Vagina (tissue), 2 donors: ENCODE results near the gene ROPN1L. TPM values are rescaled to one million over a fixed set of nuclear protein-coding genes. Genes with fewer than 3 reads are reported as not detected.

Experiments used
- DNase-seq, 2 donors: peaks; one replicate each; pipeline ENCODE4 v3.0.0-alpha.2; 2017; ENCODE audit errors: extremely low spot score in 2 of 2
- H3K27ac ChIP-seq: fragments of 200-600 bp; sonication (generic); one replicate; pipeline ENCODE4 v1.5.1; 2019
- H3K27me3 ChIP-seq: fragments of 200-600 bp; sonication (generic); one replicate; pipeline ENCODE4 v1.5.1; 2019
- H3K36me3 ChIP-seq, 2 donors: fragments of 200-600 bp; sonication (generic); one replicate each; pipeline ENCODE4 v1.5.1; 2017 to 2019
- H3K4me1 ChIP-seq: fragments of 200-600 bp; sonication (generic); one replicate; pipeline ENCODE4 v1.5.1; 2019
- H3K4me3 ChIP-seq, 2 donors: fragments of 200-600 bp; sonication (generic); 1 replicate in 1 of 2; 2 replicates in 1 of 2; pipeline ENCODE4 v1.5.1; 2016 to 2019
- H3K9me3 ChIP-seq: fragments of 200-600 bp; sonication (generic); one replicate; pipeline ENCODE4 v1.5.1; 2019
- CTCF ChIP-seq, 3 experiments: fragments of 450-650 bp in 2 of 3; fragments of 200-600 bp in 1 of 3; sonication (generic) in 1 of 3; IDR thresholded peaks; one replicate each; pipeline ENCODE4 v1.5.1; 2017 to 2019; ENCODE audit warnings: antibody characterized with exemption in 3 of 3, mild to moderate bottlenecking in 2 of 3, moderate library complexity in 2 of 3
- POLR2A ChIP-seq, 2 donors: fragments of 450-650 bp; IDR thresholded peaks; one replicate each; pipeline ENCODE4 v1.6.1; 2017; ENCODE audit warnings: antibody characterized with exemption in 2 of 2, mild to moderate bottlenecking in 2 of 2, moderate library complexity in 2 of 2
- POLR2AphosphoS5 ChIP-seq, 2 donors: sonication (generic); formaldehyde crosslinking; IDR thresholded peaks; one replicate each; pipeline ENCODE4 v1.9.0; 2017; ENCODE audit warnings: antibody characterized with exemption in 2 of 2, mild to moderate bottlenecking in 2 of 2, low read depth in 1 of 2; ENCODE audit not compliant: insufficient read depth in 1 of 2
- intact Hi-C: fragments of 100-400 bp; cut with DNase I; formaldehyde crosslinking; loops from one replicate; pipeline ENCODE4 v1.15.1; 2023
- total RNA-seq: library from RNA; depleted of rRNA; stranded (reverse); fragments of >200 nt; gene quantifications from one replicate; pipeline ENCODE4 v1.2.3, GENCODE V29; 2016

The ROPN1L gene
- total RNA-seq, 1 donor from 2014 or later: 4.2 TPM

GRCh38 chr5:10420468-10420867, 21.2 kb upstream of the ROPN1L start:
- H3K9me3 ChIP-seq: no peaks in the 10 kb centered on the region
- DNase-seq: no peak
- H3K4me1 ChIP-seq: no peaks in the 10 kb centered on the region
- no peak overlapping the region for H3K4me3 ChIP-seq
- no peak for TF ChIP-seq POLR2A (IDR thresholded peaks at IDR 0.05)
- TF ChIP-seq POLR2AphosphoS5 (IDR thresholded peaks at IDR 0.05; ENCODE audit: insufficient read depth in 1 of 2, low read depth in 1 of 2): no peak
- TF ChIP-seq CTCF (IDR thresholded peaks at IDR 0.05): no peak
- peaks cover 0 to 79% of the 10 kb centered on the region in 2 donors for H3K36me3 ChIP-seq
- H3K27me3 ChIP-seq: no peaks in the 10 kb centered on the region
- no peak overlapping the region for H3K27ac ChIP-seq
- intact Hi-C loops: no loop called here

GRCh38 chr5:10420932-10421331, 20.7 kb upstream of the ROPN1L start:
- DNase-seq: no peak
- Histone ChIP-seq H3K27me3 (no peaks in the 10 kb centered on the region), H3K4me1 (no peaks in the 10 kb centered on the region), H3K9me3 (no peaks in the 10 kb centered on the region), H3K36me3 (peaks cover 0 to 79% of the 10 kb centered on the region in 2 donors), H3K4me3 (no peak overlapping the region), H3K27ac (no peak overlapping the region)
- intact Hi-C loops: no loop called here
- TF ChIP-seq POLR2AphosphoS5 (IDR thresholded peaks at IDR 0.05; ENCODE audit: insufficient read depth in 1 of 2, low read depth in 1 of 2) (no peak), POLR2A (IDR thresholded peaks at IDR 0.05) (no peak), CTCF (IDR thresholded peaks at IDR 0.05) (no peak)

- Histone ChIP-seq H3K27me3 (no peaks in the 10 kb centered on the region), H3K27ac (no peak overlapping the region)
These were observed 19.6 kb upstream of the ROPN1L start for GRCh38 chr5:10421896-10422691.

GRCh38 chr5:10423022-10423421, 18.7 kb upstream of the ROPN1L start:
- no peak for DNase-seq
- H3K4me3 ChIP-seq: no peak overlapping the region
- TF ChIP-seq CTCF (IDR thresholded peaks at IDR 0.05) (no peak), POLR2AphosphoS5 (IDR thresholded peaks at IDR 0.05; ENCODE audit: insufficient read depth in 1 of 2, low read depth in 1 of 2) (no peak), POLR2A (IDR thresholded peaks at IDR 0.05) (no peak)
- H3K27ac ChIP-seq: no peak overlapping the region
- no peaks in the 10 kb centered on the region for H3K27me3 ChIP-seq
- no peaks in the 10 kb centered on the region for H3K9me3 ChIP-seq
- intact Hi-C loops: no loop called here
- H3K36me3 ChIP-seq: peaks cover 0 to 78% of the 10 kb centered on the region in 2 donors
- no peaks in the 10 kb centered on the region for H3K4me1 ChIP-seq

More at GRCh38 chr5:10421896-10422691, 19.6 kb upstream of the ROPN1L start:
- no peak for DNase-seq
- Histone ChIP-seq H3K36me3 (peaks cover 0 to 79% of the 10 kb centered on the region in 2 donors), H3K4me3 (no peak overlapping the region), H3K9me3 (no peaks in the 10 kb centered on the region), H3K4me1 (no peaks in the 10 kb centered on the region)
- TF ChIP-seq POLR2A (IDR thresholded peaks at IDR 0.05): no peak
- no peak for TF ChIP-seq CTCF (IDR thresholded peaks at IDR 0.05)
- no peak for TF ChIP-seq POLR2AphosphoS5 (IDR thresholded peaks at IDR 0.05; ENCODE audit: insufficient read depth in 1 of 2, low read depth in 1 of 2)
- intact Hi-C loops: no loop called here

GRCh38 chr5:10424124-10424731, 17.5 kb upstream of the ROPN1L start:
- H3K36me3 ChIP-seq: peaks cover 0 to 69% of the 10 kb centered on the region in 2 donors
- intact Hi-C loops: no loop called here
- no peak for TF ChIP-seq POLR2AphosphoS5 (IDR thresholded peaks at IDR 0.05; ENCODE audit: insufficient read depth in 1 of 2, low read depth in 1 of 2)
- no peak for TF ChIP-seq CTCF (IDR thresholded peaks at IDR 0.05)
- TF ChIP-seq POLR2A (IDR thresholded peaks at IDR 0.05): no peak

More at GRCh38 chr5:10424124-10424731, 17.5 kb upstream of the ROPN1L start:
- no peak overlapping the region for H3K4me3 ChIP-seq
- no peak for DNase-seq
- no peaks in the 10 kb centered on the region for H3K27me3 ChIP-seq
- no peaks in the 10 kb centered on the region for H3K9me3 ChIP-seq
- no peaks in the 10 kb centered on the region for H3K4me1 ChIP-seq
- no peak overlapping the region for H3K27ac ChIP-seq
